AML-193 (cell line): Measurements from ENCODE around the gene ATP8A2.

ENCODE experiments used
- DNase-seq, 2 experiments: peaks; one replicate each; lab custom pipeline; 2025; lab: John Stamatoyannopoulos, UW

Gene ATP8A2

GRCh38 chr13:25684491-25684890 lies 312.7 kb downstream of the ATP8A2 start:
- DNase-seq, result no peak

- DNase-seq, result no peak
Observed at GRCh38 chr13:25686831-25687470, 315.2 kb downstream of the ATP8A2 start.

GRCh38 chr13:25687471-25688225 lies 315.9 kb downstream of the ATP8A2 start:
- DNase-seq, result no peak

- DNase-seq, result no peak
Observed at GRCh38 chr13:25688536-25688935, 316.8 kb downstream of the ATP8A2 start.

GRCh38 chr13:25689539-25689938 lies 317.8 kb downstream of the ATP8A2 start:
- DNase-seq, result no peak

GRCh38 chr13:25690582-25690981 lies 318.8 kb downstream of the ATP8A2 start:
- DNase-seq, result no peak

GRCh38 chr13:25691654-25692053 lies 319.9 kb downstream of the ATP8A2 start:
- DNase-seq, result no peak

- DNase-seq, result no peak
Observed at GRCh38 chr13:25692099-25692498, 320.3 kb downstream of the ATP8A2 start.

GRCh38 chr13:25699056-25699455 lies 327.3 kb downstream of the ATP8A2 start:
- DNase-seq, result no peak

GRCh38 chr13:25699600-25699999 lies 327.8 kb downstream of the ATP8A2 start:
- no peak for DNase-seq

- DNase-seq, result no peak
Observed at GRCh38 chr13:25701304-25701703, 329.5 kb downstream of the ATP8A2 start.

- DNase-seq, result no peak
Observed at GRCh38 chr13:25702386-25702785, 330.6 kb downstream of the ATP8A2 start.

- DNase-seq, result no peak
Observed at GRCh38 chr13:25707726-25708125, 336.0 kb downstream of the ATP8A2 start.

- no peak for DNase-seq
Observed at GRCh38 chr13:25708268-25708667, 336.5 kb downstream of the ATP8A2 start.

GRCh38 chr13:25709088-25709487 lies 337.3 kb downstream of the ATP8A2 start:
- DNase-seq, result no peak

- no peak for DNase-seq
Observed at GRCh38 chr13:25715760-25716159, 344.0 kb downstream of the ATP8A2 start.

GRCh38 chr13:25717666-25718197 lies 346.0 kb downstream of the ATP8A2 start:
- no peak for DNase-seq

- DNase-seq, result no peak
Observed at GRCh38 chr13:25719666-25720065, 347.9 kb downstream of the ATP8A2 start.

GRCh38 chr13:25722893-25723292 lies 351.1 kb downstream of the ATP8A2 start:
- no peak for DNase-seq

- DNase-seq, result no peak
Observed at GRCh38 chr13:25725104-25725503, 353.3 kb downstream of the ATP8A2 start.

GRCh38 chr13:25727250-25727649 lies 355.5 kb downstream of the ATP8A2 start:
- no peak for DNase-seq

GRCh38 chr13:25727810-25728209 lies 356.0 kb downstream of the ATP8A2 start:
- no peak for DNase-seq

- DNase-seq, result no peak
Observed at GRCh38 chr13:25729201-25729600, 357.4 kb downstream of the ATP8A2 start.
